VCaP (cell line): Measurements from ENCODE around the gene TP53INP2.

Source experiments
- H3K27ac ChIP-seq: fragments of 450-650 bp; 2 replicates; pipeline ENCODE4 v1.5.1; 2017
- CTCF ChIP-seq: fragments of 450-650 bp; conservative IDR thresholded peaks from 2 replicates; pipeline ENCODE4 v1.5.1; 2017; ENCODE audit warnings: mild to moderate bottlenecking, moderate library complexity

TP53INP2 gene

GRCh38 chr20:34744847-34745246 is 40.7 kb downstream of the TP53INP2 start:
- TF ChIP-seq CTCF, result no peak
- H3K27ac ChIP-seq, result no peak overlapping the region

DNA sequence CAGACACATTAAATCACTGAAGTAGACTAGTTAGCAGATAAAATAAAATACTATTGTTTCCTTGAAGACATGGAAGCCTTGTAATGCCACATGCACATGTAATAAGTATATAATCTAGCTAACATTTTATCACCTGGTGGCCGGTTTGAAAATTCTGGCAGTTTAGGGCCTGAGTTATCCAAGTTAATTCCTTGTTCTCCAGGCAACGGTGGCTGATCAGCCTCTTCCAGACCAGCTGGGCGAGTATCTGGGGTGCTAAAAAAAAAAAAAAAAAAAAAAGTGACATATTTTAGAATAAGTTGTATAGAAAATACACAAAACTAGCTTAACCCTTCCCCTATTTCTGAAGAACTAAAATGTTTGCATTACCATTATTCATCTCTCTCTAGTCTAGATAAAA is 42.5 kb downstream of the TP53INP2 start:
- no peak overlapping the region for H3K27ac ChIP-seq
- TF ChIP-seq CTCF, result no peak

GRCh38 chr20:34747479-34747878 is 43.3 kb downstream of the TP53INP2 start:
- TF ChIP-seq CTCF, result no peak
- H3K27ac ChIP-seq, result no peak overlapping the region

GRCh38 chr20:34748709-34749108 is 44.6 kb downstream of the TP53INP2 start:
- H3K27ac ChIP-seq, result no peak overlapping the region

DNA sequence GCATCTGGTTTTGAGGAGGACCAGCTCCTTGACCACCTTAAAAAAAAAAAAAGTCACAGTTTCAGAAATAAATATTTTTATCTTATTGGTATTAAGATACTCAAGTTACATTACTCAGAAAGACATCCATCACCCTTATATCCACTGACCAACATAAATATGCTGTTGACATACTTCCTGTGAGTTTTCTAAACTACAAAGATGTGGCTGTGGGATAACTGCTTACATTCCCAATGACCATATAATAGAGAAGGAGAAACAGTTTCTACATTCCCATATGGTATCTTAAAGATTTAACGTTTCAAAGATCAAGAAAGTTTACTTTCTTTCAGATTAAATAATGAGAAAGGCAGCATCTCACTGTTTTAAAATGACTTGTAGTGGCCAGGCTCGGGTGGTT is 46.3 kb downstream of the TP53INP2 start:
- TF ChIP-seq CTCF, result no peak
- H3K27ac ChIP-seq, result no peak overlapping the region

More at GRCh38 chr20:34748709-34749108, 44.6 kb downstream of the TP53INP2 start:
- no peak for TF ChIP-seq CTCF

GRCh38 chr20:34751453-34751852 is 47.3 kb downstream of the TP53INP2 start:
- TF ChIP-seq CTCF, result no peak
- H3K27ac ChIP-seq, result peak overlapping the region; percentile 74

GRCh38 chr20:34753706-34754461 is 49.7 kb downstream of the TP53INP2 start:
- H3K27ac ChIP-seq, result peak overlapping the region; percentile 74
- no peak for TF ChIP-seq CTCF
